Kidney (tissue), 14 donors: Measurements from ENCODE around the gene SEC22A. TPM values are rescaled to one million over a fixed set of nuclear protein-coding genes. Genes with fewer than 3 reads are reported as not detected.
A peak's percentile ranks its signal among the peaks of the same experiment; 100 is the strongest.

ENCODE experiments used
- DNase-seq, 5 donors: peaks; one replicate each; pipeline ENCODE4 v3.0.0-alpha.2; 2013 to 2020
- FAIRE-seq: peaks from 2 replicates; lab custom pipeline; 2012; peaks lifted over from hg19 to GRCh38; lab: Jason Lieb, UNC
- H3K27ac ChIP-seq, 2 donors: one replicate each; pipeline ENCODE4 v1.7.0; 2013; ENCODE audit warnings: low read depth in 2 of 2, low read length in 2 of 2, inconsistent platforms in 1 of 2
- H3K27me3 ChIP-seq: one replicate; pipeline ENCODE4 v1.7.1; 2013; ENCODE audit warnings: low read length, inconsistent platforms; ENCODE audit not compliant: control insufficient read depth, insufficient read depth
- H3K36me3 ChIP-seq, 3 donors: one replicate each; pipeline versions ENCODE4 v1.7.0 to v1.7.1; 2013; ENCODE audit warnings: low read length in 3 of 3, control low read depth in 1 of 3, inconsistent platforms in 1 of 3; ENCODE audit not compliant: insufficient read depth in 3 of 3, control insufficient read depth in 2 of 3
- H3K4me1 ChIP-seq, 3 donors: one replicate each; pipeline versions ENCODE4 v1.7.0 to v1.7.1; 2013; ENCODE audit warnings: low read length in 3 of 3, inconsistent platforms in 1 of 3, low read depth in 1 of 3; ENCODE audit not compliant: control insufficient read depth in 2 of 3, insufficient read depth in 2 of 3
- H3K4me3 ChIP-seq, 3 donors: one replicate each; pipeline versions ENCODE4 v1.7.0 to v1.8.1; 2013; ENCODE audit warnings: low read length in 3 of 3, control low read depth in 1 of 3, inconsistent platforms in 1 of 3
- H3K9ac ChIP-seq, 3 donors: one replicate each; pipeline versions ENCODE4 v1.7.0 to v1.7.1; 2013; ENCODE audit warnings: low read length in 3 of 3, control low read depth in 1 of 3, inconsistent platforms in 1 of 3
- H3K9me3 ChIP-seq, 3 donors: one replicate each; pipeline versions ENCODE4 v1.7.0 to v1.7.1; 2013; ENCODE audit warnings: low read length in 3 of 3, control low read depth in 1 of 3, inconsistent platforms in 1 of 3; ENCODE audit not compliant: control insufficient read depth in 2 of 3, insufficient read depth in 1 of 3
- intact Hi-C: fragments of 100-400 bp; cut with DNase I; formaldehyde crosslinking; loops from one replicate; pipeline ENCODE4 v1.11.1; 2022
- polyA plus RNA-seq: library from polyadenylated mRNA; stranded (reverse); fragments of 350-450 nt; fragmentation: Illumina TruSeq; extraction: RNeasy Lipid Tissue Mini Kit (QIAGEN cat#74804); gene quantifications from one replicate; pipeline ENCODE4 v1.2.3, GENCODE V29; 2014; ENCODE audit warnings: low read depth, low replicate concordance; ENCODE audit not compliant: insufficient read depth
- total RNA-seq: library from RNA; stranded (reverse); fragmentation: NEBNext Ultra II Directional; extraction: Animal tissue kit (Norgen Biotek cat#: 25700); gene quantifications from one replicate; pipeline ENCODE4 v1.2.1, GENCODE V29; 2021
- TF ChIP-seq, protein P1 (sequence below): IDR thresholded peaks from 3 replicates; pipeline ENCODE4 v1.5.1; 2012; ENCODE audit warnings: mild to moderate bottlenecking, moderate library complexity, borderline replicate concordance; ENCODE audit not compliant: insufficient read depth; ENCODE audit errors: extremely low read depth
- donor health status: control.
- donor health status: control.
- donor health status: control.
- donor health status: control.
- donor health status: control.
- donor health status: DM: yes; HTN: yes; CAD: no.
- donor health status: Normal renal cell carcinoma (clear cell type).

The SEC22A gene
- total and polyA plus RNA-seq, 2 donors from 2014 or later = 14.8 to 18.6 TPM

DNA sequence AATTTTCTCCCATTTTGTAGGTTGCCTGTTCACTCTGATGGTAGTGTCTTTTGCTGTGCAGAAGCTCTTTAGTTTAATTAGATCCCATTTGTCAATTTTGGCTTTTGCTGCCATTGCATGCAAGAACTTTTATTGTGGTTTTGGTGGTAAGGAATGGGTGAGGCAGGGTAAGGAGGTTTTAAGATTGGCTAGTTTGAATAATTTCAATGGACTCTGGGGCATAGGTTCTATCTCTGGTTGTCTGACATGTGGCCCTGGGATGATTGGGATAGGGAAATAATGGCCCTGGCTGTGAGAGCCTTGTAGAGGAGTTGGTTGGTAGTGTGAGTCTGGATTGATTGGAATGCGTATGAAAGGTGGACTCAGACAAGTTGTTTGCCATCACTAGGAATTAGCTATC lies 38.0 kb downstream of the SEC22A start:
- FAIRE-seq = no peak

DNA sequence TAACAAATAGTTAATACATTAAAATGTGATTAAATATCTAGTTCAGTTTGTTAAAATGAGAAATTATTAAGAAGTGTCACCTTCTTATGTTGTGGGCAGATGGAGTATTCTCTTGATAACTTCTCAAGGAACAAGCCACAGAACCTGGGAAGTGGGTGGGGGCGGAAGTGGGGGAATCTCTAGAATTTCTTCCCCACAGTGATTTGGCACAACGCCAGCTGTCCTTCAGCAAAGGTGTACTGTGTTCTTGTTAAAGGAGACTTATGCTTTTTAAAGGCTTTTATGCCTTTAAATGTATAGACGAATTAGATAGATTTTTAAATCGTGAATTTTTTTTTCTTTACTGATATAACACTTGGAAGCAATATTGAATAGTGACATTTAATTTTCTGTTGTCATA lies 42.4 kb downstream of the SEC22A start:
- Histone ChIP-seq H3K36me3 (peaks cover 0 to 16% (median 2%) of the 10 kb centered on the region in 3 donors), H3K9ac (no peak overlapping the region), H3K27me3 (no peaks in the 10 kb centered on the region), H3K4me3 (no peak overlapping the region), H3K27ac (no peak overlapping the region), H3K4me1 (peaks cover 0 to 4% (median 3%) of the 10 kb centered on the region in 3 donors), H3K9me3 (no peaks in the 10 kb centered on the region)
- intact Hi-C loops = no loop called here
- TF ChIP-seq, protein P1, sequence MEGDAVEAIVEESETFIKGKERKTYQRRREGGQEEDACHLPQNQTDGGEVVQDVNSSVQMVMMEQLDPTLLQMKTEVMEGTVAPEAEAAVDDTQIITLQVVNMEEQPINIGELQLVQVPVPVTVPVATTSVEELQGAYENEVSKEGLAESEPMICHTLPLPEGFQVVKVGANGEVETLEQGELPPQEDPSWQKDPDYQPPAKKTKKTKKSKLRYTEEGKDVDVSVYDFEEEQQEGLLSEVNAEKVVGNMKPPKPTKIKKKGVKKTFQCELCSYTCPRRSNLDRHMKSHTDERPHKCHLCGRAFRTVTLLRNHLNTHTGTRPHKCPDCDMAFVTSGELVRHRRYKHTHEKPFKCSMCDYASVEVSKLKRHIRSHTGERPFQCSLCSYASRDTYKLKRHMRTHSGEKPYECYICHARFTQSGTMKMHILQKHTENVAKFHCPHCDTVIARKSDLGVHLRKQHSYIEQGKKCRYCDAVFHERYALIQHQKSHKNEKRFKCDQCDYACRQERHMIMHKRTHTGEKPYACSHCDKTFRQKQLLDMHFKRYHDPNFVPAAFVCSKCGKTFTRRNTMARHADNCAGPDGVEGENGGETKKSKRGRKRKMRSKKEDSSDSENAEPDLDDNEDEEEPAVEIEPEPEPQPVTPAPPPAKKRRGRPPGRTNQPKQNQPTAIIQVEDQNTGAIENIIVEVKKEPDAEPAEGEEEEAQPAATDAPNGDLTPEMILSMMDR = no peak
- DNase-seq (peak in 2 of 5 donors; percentile 16 to 26), FAIRE-seq (no peak)

More for the DNA sequence above, 38.0 kb downstream of the SEC22A start:
- DNase-seq = no peak
- Histone ChIP-seq H3K27me3 (no peaks in the 10 kb centered on the region), H3K4me3 (no peak overlapping the region), H3K9ac (no peak overlapping the region), H3K4me1 (no peaks in the 10 kb centered on the region), H3K36me3 (peaks cover 0 to 11% (median 2%) of the 10 kb centered on the region in 3 donors), H3K9me3 (no peaks in the 10 kb centered on the region), H3K27ac (no peak overlapping the region)
- intact Hi-C loops = no loop called here
- TF ChIP-seq, protein P1 = no peak

DNA sequence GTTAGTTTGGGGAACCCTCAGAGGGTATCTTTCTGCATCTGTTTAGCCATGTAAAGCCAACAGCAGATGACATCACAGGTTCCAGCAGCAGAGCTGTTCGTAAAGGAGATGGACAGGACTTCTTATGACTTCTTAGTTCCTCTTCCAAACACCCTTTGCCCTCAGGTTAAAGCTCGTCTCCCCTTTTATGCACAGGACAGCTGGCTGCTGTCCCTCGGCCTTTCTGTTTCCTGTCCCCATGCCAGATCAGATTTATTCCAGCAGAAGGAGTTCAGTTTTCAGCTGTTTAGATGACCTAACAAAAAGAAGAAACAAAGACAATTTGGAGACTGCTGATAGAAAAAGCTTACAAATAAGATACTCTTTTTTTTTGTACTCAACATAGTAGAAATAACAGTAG lies 45.1 kb downstream of the SEC22A start:
- no peaks in the 10 kb centered on the region for H3K27me3 ChIP-seq
- no peak overlapping the region for H3K4me3 ChIP-seq
- DNase-seq (peak in 3 of 5 donors; percentile 14 to 67 (median 15)), FAIRE-seq (no peak)
- no peak overlapping the region for H3K9ac ChIP-seq
- intact Hi-C loops = no loop called here
- H3K27ac ChIP-seq = no peak overlapping the region
- H3K36me3 ChIP-seq = peaks cover 0 to 5% (median 0%) of the 10 kb centered on the region in 3 donors
- TF ChIP-seq, protein P1 = no peak
- H3K9me3 ChIP-seq = no peaks in the 10 kb centered on the region
- H3K4me1 ChIP-seq = peaks cover 0 to 4% (median 3%) of the 10 kb centered on the region in 3 donors

DNA sequence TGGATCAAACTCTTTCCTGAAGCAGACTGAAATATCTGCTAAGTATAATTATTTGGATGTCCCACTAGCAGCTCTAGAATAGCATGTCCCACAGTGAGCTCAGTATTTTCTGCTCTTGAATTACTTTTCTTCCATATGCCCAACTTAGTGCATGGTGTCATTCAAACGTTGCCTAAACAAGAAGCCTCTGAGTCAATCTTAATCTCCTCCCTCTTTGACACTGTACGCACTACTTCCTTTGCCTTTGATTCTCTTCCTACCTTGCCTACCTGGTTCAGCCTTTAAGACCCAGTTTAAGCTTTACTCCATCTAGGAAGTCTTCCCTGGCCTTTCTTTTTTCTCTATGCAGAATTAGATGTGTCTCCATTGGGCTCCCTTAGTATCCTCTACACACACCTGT lies 54.5 kb downstream of the SEC22A start:
- Histone ChIP-seq H3K9me3 (no peaks in the 10 kb centered on the region), H3K4me1 (no peaks in the 10 kb centered on the region), H3K27me3 (no peaks in the 10 kb centered on the region), H3K36me3 (no peaks in the 10 kb centered on the region), H3K27ac (no peak overlapping the region), H3K9ac (no peak overlapping the region), H3K4me3 (no peak overlapping the region)
- intact Hi-C loops = no loop called here
- TF ChIP-seq, protein P1 = no peak
- FAIRE-seq (no peak), DNase-seq (no peak)
